IMR-90 (cell line): ENCODE data around the gene GTF2F2.

Source experiments
- CEBPB ChIP-seq: IDR thresholded peaks from 2 replicates; pipeline ENCODE4 v1.6.1; 2012; ENCODE audit warnings: low read depth, low read length, improper control_type of control experiment
- CTCF ChIP-seq: conservative IDR thresholded peaks from 2 replicates; pipeline ENCODE4 v1.5.1; 2012; ENCODE audit warnings: mild to moderate bottlenecking, low read depth, low read length, improper control_type of control experiment
- MXI1 ChIP-seq: IDR thresholded peaks from 2 replicates; pipeline ENCODE4 v1.6.1; 2012; ENCODE audit warnings: low read depth, mild to moderate bottlenecking, low read length, moderate library complexity, borderline replicate concordance
- POLR2A ChIP-seq: IDR thresholded peaks from 2 replicates; pipeline ENCODE4 v1.6.1; 2012; ENCODE audit warnings: mild to moderate bottlenecking, low read depth, low read length
- USF2 ChIP-seq: fragments of 150-350 bp; IDR thresholded peaks from 2 replicates; pipeline ENCODE4 v1.6.1; 2017; ENCODE audit warnings: mild to moderate bottlenecking, antibody characterized with exemption, low read length, low read depth

- TF ChIP-seq USF2 (no peak), CEBPB (no peak), MXI1 (no peak), CTCF (no peak), POLR2A (no peak)
Measured at GRCh38 chr13:45215392-45216077, 95.2 kb downstream of the GTF2F2 start.
